Breast epithelium (tissue), 3 donors: ENCODE measurements around the gene PLPPR2.

ENCODE experiments used
- CTCF ChIP-seq, 3 donors: fragments of 450-650 bp; IDR thresholded peaks; one replicate each; pipeline ENCODE4 v1.5.1; 2016 to 2017; ENCODE audit warnings: antibody characterized with exemption in 3 of 3, mild to moderate bottlenecking in 3 of 3, moderate library complexity in 3 of 3
- POLR2A ChIP-seq: fragments of 450-650 bp; IDR thresholded peaks from one replicate; pipeline ENCODE4 v1.6.1; 2016; ENCODE audit warnings: antibody characterized with exemption, mild to moderate bottlenecking, moderate library complexity

- TF ChIP-seq CTCF (IDR thresholded peaks at IDR 0.05) = no peak
- no peak for TF ChIP-seq POLR2A
Measured at GRCh38 chr19:11331502-11331901, 23.7 kb upstream of the PLPPR2 start.
